ENCODE data around the gene CSMD2. TPM values are rescaled to one million over a fixed set of nuclear protein-coding genes. Genes with fewer than 3 reads are reported as not detected.

Gene CSMD2
- total and polyA plus RNA-seq, 4 experiments from 2014 or later = not detected

DNA sequence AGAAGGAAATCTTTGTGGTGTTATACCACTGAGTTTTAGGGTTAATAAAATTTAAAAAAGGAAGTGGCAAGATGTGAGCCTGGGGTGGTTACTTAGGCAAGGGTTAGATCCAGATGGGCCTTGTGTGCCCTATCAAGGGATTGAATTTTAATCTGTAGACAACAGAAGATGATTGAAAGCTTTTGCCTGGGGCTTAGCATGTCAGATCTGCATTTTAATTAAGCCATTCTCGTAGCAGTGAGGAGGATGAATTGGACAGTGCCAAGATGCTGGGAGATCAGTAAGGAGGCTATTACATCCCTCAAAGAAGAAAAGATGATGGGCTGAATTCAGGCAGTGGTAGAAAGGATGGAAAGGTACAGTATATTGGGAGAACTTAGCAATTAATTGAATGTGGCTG is 258.9 kb downstream of the CSMD2 start:
- DNase-seq = no peak
- H3K36me3 ChIP-seq (ENCODE audit: insufficient read depth, low read length) = no peaks in the 10 kb centered on the region
- peaks cover 8 to 11% of the 10 kb centered on the region in 2 donors for H3K27me3 Mint-ChIP-seq

DNA sequence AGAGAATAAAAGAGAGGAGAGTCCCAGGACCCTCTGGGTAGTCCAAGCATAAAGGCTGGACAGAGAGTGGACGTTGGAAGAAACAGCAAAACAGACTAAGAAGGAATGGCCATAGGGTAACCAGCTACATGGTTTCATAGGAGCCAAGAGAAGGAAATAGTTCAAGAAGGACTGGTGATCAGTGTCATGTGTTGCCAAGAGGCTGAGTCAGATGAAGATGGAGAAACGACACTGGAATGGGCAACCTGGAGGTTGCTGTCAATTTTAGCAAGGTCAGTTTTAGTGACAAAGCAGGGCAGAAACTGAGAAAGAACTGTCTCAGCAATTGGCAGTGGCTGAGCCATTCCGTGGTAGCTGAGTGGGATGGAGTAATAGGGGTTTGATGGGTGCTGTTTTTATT is 259.8 kb downstream of the CSMD2 start:
- ChIA-PET POLR2A (ENCODE audit: partially characterized antibody) (no interaction called here), CTCF (ENCODE audit: partially characterized antibody) (no interaction called here)
- no peaks in the 10 kb centered on the region for H3K36me3 Mint-ChIP-seq
- Histone ChIP-seq H3K27me3 (ENCODE audit: insufficient read depth, low read length) (no peaks in the 10 kb centered on the region), H3K4me1 (ENCODE audit: insufficient read depth, low read length) (no peaks in the 10 kb centered on the region), H3K36me3 (ENCODE audit: insufficient read depth, low read length) (no peaks in the 10 kb centered on the region), H3K27ac (ENCODE audit: low read depth, low read length) (no peak overlapping the region), H3K9me3 (ENCODE audit: control insufficient read depth in 1 of 2, low read length in 2 of 2) (no peaks in the 10 kb centered on the region), H3K4me3 (ENCODE audit: low read length in 2 of 2) (no peak overlapping the region)
- no peaks in the 10 kb centered on the region for H3K4me1 Mint-ChIP-seq
- H3K9me3 Mint-ChIP-seq = peaks cover 0 to 4% (median 0%) of the 10 kb centered on the region in 8 donors
- peaks cover 8 to 16% of the 10 kb centered on the region in 2 donors for H3K27me3 Mint-ChIP-seq
- intact Hi-C loops (cut with micrococcal nuclease) = no loop called here
- H3K4me3 Mint-ChIP-seq = no peak overlapping the region
- H3K27ac Mint-ChIP-seq = no peak overlapping the region
- DNase-seq = no peak

More for the DNA sequence above, 258.9 kb downstream of the CSMD2 start:
- Histone ChIP-seq H3K9me3 (ENCODE audit: control insufficient read depth in 1 of 2, low read length in 2 of 2) (no peaks in the 10 kb centered on the region), H3K27me3 (ENCODE audit: insufficient read depth, low read length) (no peaks in the 10 kb centered on the region), H3K4me3 (ENCODE audit: low read length in 2 of 2) (no peak overlapping the region), H3K27ac (ENCODE audit: low read depth, low read length) (no peak overlapping the region), H3K4me1 (ENCODE audit: insufficient read depth, low read length) (no peaks in the 10 kb centered on the region)
- Mint-ChIP-seq H3K27ac (no peak overlapping the region), H3K9me3 (peaks cover 0 to 4% (median 0%) of the 10 kb centered on the region in 8 donors), H3K4me3 (no peak overlapping the region), H3K4me1 (no peaks in the 10 kb centered on the region), H3K36me3 (no peaks in the 10 kb centered on the region)
- CTCF ChIA-PET (ENCODE audit: partially characterized antibody) = no interaction called here
- POLR2A ChIA-PET (ENCODE audit: partially characterized antibody) = no interaction called here
- intact Hi-C loops (cut with micrococcal nuclease) = no loop called here

DNA sequence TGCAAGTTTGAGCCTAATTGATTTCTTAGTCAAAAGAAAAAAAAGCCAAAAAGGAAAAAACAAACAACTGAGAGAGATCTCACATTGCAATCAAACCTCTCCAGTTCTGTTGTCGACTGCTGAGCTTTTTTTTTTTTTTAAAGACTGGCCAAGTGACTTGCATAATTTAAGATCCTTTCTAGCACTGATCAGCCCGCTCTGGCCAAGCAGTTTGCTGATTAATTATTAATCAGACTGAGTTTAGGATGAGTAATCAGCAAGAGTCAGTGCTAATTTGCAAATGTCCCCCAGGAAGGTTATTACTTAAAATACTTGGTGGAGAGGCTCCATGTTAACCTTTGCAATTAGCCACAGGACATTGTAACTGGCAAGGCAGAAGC is 261.8 kb downstream of the CSMD2 start:
- H3K36me3 Mint-ChIP-seq = no peaks in the 10 kb centered on the region
- Histone ChIP-seq H3K36me3 (ENCODE audit: insufficient read depth, low read length) (no peaks in the 10 kb centered on the region), H3K9me3 (ENCODE audit: control insufficient read depth in 1 of 2, low read length in 2 of 2) (no peaks in the 10 kb centered on the region), H3K27ac (ENCODE audit: low read depth, low read length) (no peak overlapping the region), H3K4me3 (ENCODE audit: low read length in 2 of 2) (no peak overlapping the region), H3K4me1 (ENCODE audit: insufficient read depth, low read length) (no peaks in the 10 kb centered on the region), H3K27me3 (ENCODE audit: insufficient read depth, low read length) (no peaks in the 10 kb centered on the region)
- no peak overlapping the region for H3K27ac Mint-ChIP-seq
- POLR2A ChIA-PET (ENCODE audit: partially characterized antibody) = no interaction called here
- intact Hi-C loops (cut with micrococcal nuclease) = no loop called here
- no peak for DNase-seq
- H3K27me3 Mint-ChIP-seq = peaks cover 6 to 15% of the 10 kb centered on the region in 2 donors
- CTCF ChIA-PET (ENCODE audit: partially characterized antibody) = no interaction called here
- peaks cover 0 to 4% (median 0%) of the 10 kb centered on the region in 8 donors for H3K9me3 Mint-ChIP-seq
- no peak overlapping the region for H3K4me3 Mint-ChIP-seq
- no peaks in the 10 kb centered on the region for H3K4me1 Mint-ChIP-seq

DNA sequence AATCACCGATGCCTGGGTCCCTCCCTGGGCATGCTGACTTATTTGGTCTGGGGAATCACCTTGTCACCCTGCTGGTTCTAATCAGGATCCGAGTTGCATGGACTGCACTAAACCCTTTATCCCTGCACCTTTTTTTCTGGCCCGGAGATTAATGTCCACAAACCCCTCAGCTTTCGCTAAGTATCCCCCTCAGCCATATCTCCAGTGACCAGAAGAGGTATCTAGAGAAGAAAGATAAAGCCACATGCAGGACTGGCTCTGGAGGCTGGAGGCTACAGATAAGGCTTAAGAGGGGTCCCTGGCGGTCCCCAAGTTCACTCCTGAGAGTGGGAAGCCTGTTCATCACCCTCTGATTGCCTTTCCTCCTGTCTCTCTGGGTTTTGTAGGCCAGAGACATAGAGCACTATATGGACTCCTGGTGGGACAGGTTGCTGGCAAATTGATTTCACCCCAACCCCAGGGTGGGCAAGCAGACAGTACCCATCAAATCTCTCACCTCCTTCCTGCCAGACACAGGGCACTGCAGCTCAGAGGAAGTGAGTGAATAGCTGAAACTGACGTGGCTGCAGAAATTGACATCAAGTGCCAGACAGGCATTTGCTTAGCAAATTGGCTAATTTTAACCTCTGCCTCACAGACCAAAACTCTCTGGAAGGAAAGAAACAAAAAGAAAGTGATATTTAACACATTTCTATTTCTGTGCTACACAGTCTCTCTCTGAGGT is 262.4 kb downstream of the CSMD2 start:
- Mint-ChIP-seq H3K27me3 (peaks cover 6 to 17% of the 10 kb centered on the region in 2 donors), H3K9me3 (peaks cover 0 to 4% (median 0%) of the 10 kb centered on the region in 8 donors), H3K4me3 (no peak overlapping the region), H3K27ac (no peak overlapping the region), H3K4me1 (no peaks in the 10 kb centered on the region), H3K36me3 (no peaks in the 10 kb centered on the region)
- CTCF ChIA-PET (ENCODE audit: partially characterized antibody) = no interaction called here
- Histone ChIP-seq H3K27me3 (ENCODE audit: insufficient read depth, low read length) (no peaks in the 10 kb centered on the region), H3K9me3 (ENCODE audit: control insufficient read depth in 1 of 2, low read length in 2 of 2) (no peaks in the 10 kb centered on the region), H3K4me3 (ENCODE audit: low read length in 2 of 2) (no peak overlapping the region), H3K4me1 (ENCODE audit: insufficient read depth, low read length) (no peaks in the 10 kb centered on the region), H3K27ac (ENCODE audit: low read depth, low read length) (no peak overlapping the region), H3K36me3 (ENCODE audit: insufficient read depth, low read length) (no peaks in the 10 kb centered on the region)
- DNase-seq = no peak
- intact Hi-C loops (cut with micrococcal nuclease) = no loop called here
- POLR2A ChIA-PET (ENCODE audit: partially characterized antibody) = no interaction called here

DNA sequence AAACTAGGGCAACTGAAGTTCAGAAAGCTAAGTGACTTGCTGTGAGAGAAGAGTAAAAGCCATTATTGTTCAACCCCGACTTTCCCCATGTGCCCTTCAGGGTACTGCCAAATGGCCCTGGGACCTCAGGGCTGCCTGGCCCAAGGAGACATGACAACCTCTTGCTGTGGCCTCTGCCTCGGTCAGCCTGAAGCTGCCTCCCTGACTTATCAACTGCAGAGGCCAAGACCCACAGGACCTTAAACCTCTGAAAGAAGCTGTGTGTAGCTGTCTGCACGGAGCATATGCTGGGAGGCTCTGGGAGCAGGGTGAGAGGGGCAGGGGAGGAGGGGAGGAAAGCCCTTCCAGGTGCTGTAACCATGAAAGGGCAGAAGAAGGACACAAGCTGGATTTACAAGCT is 265.3 kb downstream of the CSMD2 start:
- H3K36me3 ChIP-seq (ENCODE audit: insufficient read depth, low read length) = no peaks in the 10 kb centered on the region
- H3K27me3 ChIP-seq (ENCODE audit: insufficient read depth, low read length) = no peaks in the 10 kb centered on the region
- Mint-ChIP-seq H3K4me3 (no peak overlapping the region), H3K9me3 (no peaks in the 10 kb centered on the region), H3K36me3 (no peaks in the 10 kb centered on the region), H3K27me3 (peaks cover 5 to 16% of the 10 kb centered on the region in 2 donors), H3K27ac (no peak overlapping the region), H3K4me1 (no peaks in the 10 kb centered on the region)
- no peak for DNase-seq
- no peaks in the 10 kb centered on the region for H3K9me3 ChIP-seq (ENCODE audit: control insufficient read depth in 1 of 2, low read length in 2 of 2)
- ChIA-PET CTCF (ENCODE audit: partially characterized antibody) (no interaction called here), POLR2A (ENCODE audit: partially characterized antibody) (no interaction called here)
- no peak overlapping the region for H3K27ac ChIP-seq (ENCODE audit: low read depth, low read length)
- H3K4me3 ChIP-seq (ENCODE audit: low read length in 2 of 2) = no peak overlapping the region
- intact Hi-C loops (cut with micrococcal nuclease) = no loop called here
- H3K4me1 ChIP-seq (ENCODE audit: insufficient read depth, low read length) = no peaks in the 10 kb centered on the region

DNA sequence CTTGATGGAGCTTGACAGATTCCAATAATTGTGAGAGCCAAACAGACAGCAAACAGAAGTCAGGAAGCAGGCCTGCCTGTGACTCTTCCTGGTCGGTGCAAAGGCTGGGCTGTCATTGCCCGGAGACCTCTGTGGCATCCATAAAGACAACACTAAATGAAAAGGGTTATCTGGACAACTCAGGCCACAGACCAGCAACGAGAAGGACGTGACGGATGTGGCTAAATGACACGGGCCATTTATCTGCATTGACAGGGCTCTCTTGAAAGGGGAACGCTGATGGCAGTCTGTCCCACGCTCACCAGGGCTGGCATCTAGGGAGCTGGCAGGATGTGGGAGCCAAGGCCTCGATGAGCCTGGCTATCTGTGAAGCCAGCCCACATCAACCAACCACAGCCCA is 266.1 kb downstream of the CSMD2 start:
- H3K27ac Mint-ChIP-seq = no peak overlapping the region
- no peaks in the 10 kb centered on the region for H3K36me3 Mint-ChIP-seq
- H3K4me1 ChIP-seq (ENCODE audit: insufficient read depth, low read length) = no peaks in the 10 kb centered on the region
- intact Hi-C loops (cut with micrococcal nuclease) = no loop called here
- ChIA-PET POLR2A (ENCODE audit: partially characterized antibody) (no interaction called here), CTCF (ENCODE audit: partially characterized antibody) (no interaction called here)
- no peak for DNase-seq
- no peaks in the 10 kb centered on the region for H3K4me1 Mint-ChIP-seq
- no peaks in the 10 kb centered on the region for H3K36me3 ChIP-seq (ENCODE audit: insufficient read depth, low read length)
- peaks cover 6 to 16% of the 10 kb centered on the region in 2 donors for H3K27me3 Mint-ChIP-seq
- no peaks in the 10 kb centered on the region for H3K9me3 ChIP-seq (ENCODE audit: control insufficient read depth in 1 of 2, low read length in 2 of 2)
- H3K4me3 Mint-ChIP-seq = no peak overlapping the region
- no peaks in the 10 kb centered on the region for H3K27me3 ChIP-seq (ENCODE audit: insufficient read depth, low read length)
- no peak overlapping the region for H3K27ac ChIP-seq (ENCODE audit: low read depth, low read length)
- no peak overlapping the region for H3K4me3 ChIP-seq (ENCODE audit: low read length in 2 of 2)
- no peaks in the 10 kb centered on the region for H3K9me3 Mint-ChIP-seq

DNA sequence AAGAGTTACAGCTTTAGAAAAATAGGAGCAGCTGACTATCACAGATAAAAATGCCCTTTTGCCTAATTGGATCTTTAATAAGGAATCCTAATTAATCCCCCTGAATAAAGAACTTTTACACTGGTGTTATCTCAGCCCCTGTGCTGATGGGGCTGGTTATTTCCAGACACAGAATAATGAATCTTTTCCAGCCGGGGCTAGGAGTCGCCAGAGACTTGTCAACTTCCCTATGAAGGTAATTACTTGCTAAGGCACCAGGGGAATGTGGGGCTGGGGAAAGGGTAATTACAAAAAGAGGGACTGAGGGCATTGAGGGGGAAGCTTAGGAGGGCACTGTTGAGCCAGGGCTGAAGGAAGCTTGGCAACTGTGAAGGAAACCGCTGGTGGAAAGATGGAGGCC is 266.6 kb downstream of the CSMD2 start:
- H3K9me3 ChIP-seq (ENCODE audit: control insufficient read depth in 1 of 2, low read length in 2 of 2) = no peaks in the 10 kb centered on the region
- no peaks in the 10 kb centered on the region for H3K4me1 Mint-ChIP-seq
- CTCF ChIA-PET (ENCODE audit: partially characterized antibody) = no interaction called here
- H3K27ac Mint-ChIP-seq = no peak overlapping the region
- POLR2A ChIA-PET (ENCODE audit: partially characterized antibody) = no interaction called here
- H3K27ac ChIP-seq (ENCODE audit: low read depth, low read length) = no peak overlapping the region
- no peaks in the 10 kb centered on the region for H3K36me3 ChIP-seq (ENCODE audit: insufficient read depth, low read length)
- H3K4me3 Mint-ChIP-seq = no peak overlapping the region
- no peaks in the 10 kb centered on the region for H3K9me3 Mint-ChIP-seq
- intact Hi-C loops (cut with micrococcal nuclease) = no loop called here
- peaks cover 6 to 16% of the 10 kb centered on the region in 2 donors for H3K27me3 Mint-ChIP-seq
- no peaks in the 10 kb centered on the region for H3K36me3 Mint-ChIP-seq
- H3K4me1 ChIP-seq (ENCODE audit: insufficient read depth, low read length) = no peaks in the 10 kb centered on the region
- H3K4me3 ChIP-seq (ENCODE audit: low read length in 2 of 2) = no peak overlapping the region
- H3K27me3 ChIP-seq (ENCODE audit: insufficient read depth, low read length) = no peaks in the 10 kb centered on the region
- DNase-seq = no peak
